MM.1S (cell line): ENCODE data around the gene IL10RB.
A peak's percentile ranks its signal among the peaks of the same experiment; 100 is the strongest.

Experiments used
- DNase-seq: peaks from one replicate; pipeline ENCODE4 v3.0.0-alpha.2; 2015
- H2AFZ ChIP-seq: fragments of 300-600 bp; sonication (generic); 2 replicates; pipeline ENCODE4 v1.6.0; 2016; ENCODE audit warnings: antibody characterized with exemption, low read length
- H3F3A ChIP-seq: fragments of 300-600 bp; sonication (generic); 2 replicates; pipeline ENCODE4 v1.6.1; 2016; ENCODE audit warnings: mild to moderate bottlenecking, antibody characterized with exemption, low read length, moderate library complexity, mixed read lengths; ENCODE audit not compliant: insufficient read depth
- H3K27ac ChIP-seq: fragments of 300-600 bp; sonication (generic); 2 replicates; pipeline ENCODE4 v1.5.1; 2016; ENCODE audit warnings: mild to moderate bottlenecking, low read length
- H3K27me3 ChIP-seq: fragments of 300-600 bp; sonication (generic); replicated peaks from 2 replicates; pipeline ENCODE4 v1.6.0; 2016; ENCODE audit warnings: low read length; ENCODE audit not compliant: insufficient read depth
- H3K36me3 ChIP-seq: fragments of 300-600 bp; sonication (generic); replicated peaks from 2 replicates; pipeline ENCODE4 v1.6.1; 2016; ENCODE audit warnings: mild to moderate bottlenecking, low read length, mixed read lengths; ENCODE audit not compliant: insufficient read depth
- H3K4me1 ChIP-seq: fragments of 300-600 bp; sonication (generic); 2 replicates; pipeline ENCODE4 v1.6.1; 2016; ENCODE audit warnings: low read length, mixed read lengths
- H3K4me2 ChIP-seq: fragments of 300-600 bp; sonication (generic); 2 replicates; pipeline ENCODE4 v1.6.0; 2016; ENCODE audit warnings: low read depth, low read length
- H3K4me3 ChIP-seq: fragments of 300-600 bp; sonication (generic); 2 replicates; pipeline ENCODE4 v1.5.1; 2016; ENCODE audit warnings: low read length, mixed read lengths
- H3K79me2 ChIP-seq: fragments of 300-600 bp; sonication (generic); 2 replicates; pipeline ENCODE4 v1.6.1; 2016; ENCODE audit warnings: mixed run types, low read length, mixed read lengths
- H3K9ac ChIP-seq: fragments of 300-600 bp; sonication (generic); 2 replicates; pipeline ENCODE4 v1.6.1; 2016; ENCODE audit warnings: low read length, mixed read lengths
- H3K9me2 ChIP-seq: fragments of 300-600 bp; sonication (generic); replicated peaks from 2 replicates; pipeline ENCODE4 v1.6.1; 2016; ENCODE audit warnings: mild to moderate bottlenecking, low read length, mixed read lengths; ENCODE audit not compliant: insufficient read depth
- H3K9me3 ChIP-seq: fragments of 300-600 bp; sonication (generic); replicated peaks from 2 replicates; pipeline ENCODE4 v1.6.1; 2016; ENCODE audit warnings: mild to moderate bottlenecking, low read length, mixed read lengths; ENCODE audit not compliant: insufficient read depth
- H4K20me1 ChIP-seq: fragments of 300-600 bp; sonication (generic); 2 replicates; pipeline ENCODE4 v1.6.1; 2016; ENCODE audit warnings: mild to moderate bottlenecking, low read length, moderate library complexity, mixed read lengths; ENCODE audit not compliant: insufficient read depth
- EZH2 ChIP-seq: fragments of 300-600 bp; sonication (generic); optimal IDR thresholded peaks from 2 replicates; pipeline ENCODE3; 2017; ENCODE audit warnings: low read depth, mild to moderate bottlenecking, antibody characterized with exemption, low read length, mixed read lengths
- EZH2phosphoT487 ChIP-seq: fragments of 300-600 bp; sonication (generic); IDR thresholded peaks from 2 replicates; pipeline ENCODE4 v1.6.1; 2018; ENCODE audit warnings: antibody characterized with exemption, low read length
- TF ChIP-seq, protein P1 (sequence below): fragments of 300-600 bp; sonication (generic); IDR thresholded peaks from 2 replicates; pipeline ENCODE4 v1.5.1; 2016; ENCODE audit warnings: antibody characterized with exemption, low read length, mixed read lengths

Gene IL10RB

DNA sequence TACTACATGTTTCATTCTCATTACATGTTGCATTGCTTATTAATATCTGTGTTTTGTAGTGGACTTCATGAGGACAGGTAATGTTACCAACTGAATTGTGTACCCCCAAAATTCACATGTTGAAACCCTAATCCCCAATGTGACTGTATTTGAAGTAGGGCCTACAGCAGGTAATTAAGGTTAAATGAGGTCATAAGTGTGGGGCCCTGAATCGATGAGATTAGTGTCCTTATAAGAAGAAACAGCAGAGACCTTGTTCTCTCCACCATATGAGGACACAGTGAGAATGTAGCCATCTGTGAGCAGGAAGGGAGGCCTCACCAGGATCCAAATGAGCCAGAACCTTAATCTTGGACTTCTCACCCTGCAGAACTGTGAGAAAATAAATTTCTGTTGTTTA is 43.6 kb downstream of the IL10RB start:
- Histone ChIP-seq H3K4me1 (peaks cover 61% of the 10 kb centered on the region), H3K4me3 (peak overlapping the region; percentile 0; the same call in 1 of the 2 replicates), H3K27me3 (no peaks in the 10 kb centered on the region), H3K79me2 (no peaks in the 10 kb centered on the region), H3F3A (peaks cover 37% of the 10 kb centered on the region), H3K9me3 (no peaks in the 10 kb centered on the region), H3K9ac (peak overlapping the region; percentile 1; the same call in 1 of the 2 replicates), H4K20me1 (no peaks in the 10 kb centered on the region), H2AFZ (peak overlapping the region; percentile 14), H3K9me2 (no peaks in the 10 kb centered on the region), H3K4me2 (peak overlapping the region; percentile 58), H3K27ac (peak overlapping the region; percentile 73), H3K36me3 (no peaks in the 10 kb centered on the region)
- no peak for DNase-seq
- TF ChIP-seq EZH2 (no peak), EZH2phosphoT487 (no peak)
- TF ChIP-seq, protein P1, sequence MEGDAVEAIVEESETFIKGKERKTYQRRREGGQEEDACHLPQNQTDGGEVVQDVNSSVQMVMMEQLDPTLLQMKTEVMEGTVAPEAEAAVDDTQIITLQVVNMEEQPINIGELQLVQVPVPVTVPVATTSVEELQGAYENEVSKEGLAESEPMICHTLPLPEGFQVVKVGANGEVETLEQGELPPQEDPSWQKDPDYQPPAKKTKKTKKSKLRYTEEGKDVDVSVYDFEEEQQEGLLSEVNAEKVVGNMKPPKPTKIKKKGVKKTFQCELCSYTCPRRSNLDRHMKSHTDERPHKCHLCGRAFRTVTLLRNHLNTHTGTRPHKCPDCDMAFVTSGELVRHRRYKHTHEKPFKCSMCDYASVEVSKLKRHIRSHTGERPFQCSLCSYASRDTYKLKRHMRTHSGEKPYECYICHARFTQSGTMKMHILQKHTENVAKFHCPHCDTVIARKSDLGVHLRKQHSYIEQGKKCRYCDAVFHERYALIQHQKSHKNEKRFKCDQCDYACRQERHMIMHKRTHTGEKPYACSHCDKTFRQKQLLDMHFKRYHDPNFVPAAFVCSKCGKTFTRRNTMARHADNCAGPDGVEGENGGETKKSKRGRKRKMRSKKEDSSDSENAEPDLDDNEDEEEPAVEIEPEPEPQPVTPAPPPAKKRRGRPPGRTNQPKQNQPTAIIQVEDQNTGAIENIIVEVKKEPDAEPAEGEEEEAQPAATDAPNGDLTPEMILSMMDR: no peak

DNA sequence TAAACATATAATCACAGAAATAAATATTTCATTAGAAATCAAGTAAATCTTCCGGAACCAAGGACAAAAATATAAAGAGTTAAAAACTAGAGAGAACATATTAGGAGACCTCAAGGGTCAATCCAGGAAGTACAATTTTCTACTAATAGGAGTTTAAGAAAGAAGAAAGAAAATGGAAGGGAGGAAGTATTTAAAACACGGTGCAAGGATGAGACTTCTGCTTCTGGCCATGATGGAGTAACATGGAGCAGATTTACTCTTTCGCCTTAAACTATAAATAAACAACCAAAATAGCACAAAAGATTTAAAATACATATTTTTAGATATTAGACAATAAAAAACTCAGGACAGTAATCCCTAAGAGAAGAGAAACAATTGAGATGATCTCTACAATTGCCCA is 46.0 kb downstream of the IL10RB start:
- Histone ChIP-seq H3K27ac (no peak overlapping the region), H3K9me2 (no peaks in the 10 kb centered on the region), H4K20me1 (no peaks in the 10 kb centered on the region), H3K9ac (no peak overlapping the region), H3K4me1 (peaks cover 58% of the 10 kb centered on the region), H3K36me3 (no peaks in the 10 kb centered on the region), H3K9me3 (no peaks in the 10 kb centered on the region), H3K27me3 (no peaks in the 10 kb centered on the region), H3K4me3 (no peak overlapping the region), H3F3A (peaks cover 37% of the 10 kb centered on the region), H3K79me2 (no peaks in the 10 kb centered on the region), H3K4me2 (no peak overlapping the region), H2AFZ (no peak overlapping the region)
- no peak for DNase-seq
- no peak for TF ChIP-seq EZH2phosphoT487
- no peak for TF ChIP-seq EZH2
- TF ChIP-seq, protein P1: no peak

- H3K4me3 ChIP-seq: no peak overlapping the region
- TF ChIP-seq, protein P1: no peak
- TF ChIP-seq EZH2phosphoT487 (no peak), EZH2 (no peak)
- peaks cover 47% of the 10 kb centered on the region for H3K4me1 ChIP-seq
- no peak overlapping the region; the same call in 1 of the 2 replicates for H3K27ac ChIP-seq
- DNase-seq: peak; percentile 66
- H3K9me2 ChIP-seq: no peaks in the 10 kb centered on the region
- H3K4me2 ChIP-seq: peak overlapping the region; percentile 14; the same call in 1 of the 2 replicates
- H3K27me3 ChIP-seq: no peaks in the 10 kb centered on the region
- no peaks in the 10 kb centered on the region for H3K36me3 ChIP-seq
- 0 out of 2 replicates have a peak overlapping the region, but pooled peaks have one; percentile 7 for H2AFZ ChIP-seq
- no peaks in the 10 kb centered on the region for H3K9me3 ChIP-seq
- H3F3A ChIP-seq: peaks cover 28% of the 10 kb centered on the region
- no peaks in the 10 kb centered on the region for H3K79me2 ChIP-seq
- H4K20me1 ChIP-seq: no peaks in the 10 kb centered on the region
- H3K9ac ChIP-seq: no peak overlapping the region
These were observed 47.0 kb downstream of the IL10RB start for GRCh38 chr21:33313183-33313582.
